Measurements from ENCODE around the gene PTPRD. TPM values are rescaled to one million over a fixed set of nuclear protein-coding genes. Genes with fewer than 3 reads are reported as not detected.

PTPRD gene
- total and polyA plus RNA-seq, 10 donors: 0.08 to 11.7 (median 2.9) TPM

DNA sequence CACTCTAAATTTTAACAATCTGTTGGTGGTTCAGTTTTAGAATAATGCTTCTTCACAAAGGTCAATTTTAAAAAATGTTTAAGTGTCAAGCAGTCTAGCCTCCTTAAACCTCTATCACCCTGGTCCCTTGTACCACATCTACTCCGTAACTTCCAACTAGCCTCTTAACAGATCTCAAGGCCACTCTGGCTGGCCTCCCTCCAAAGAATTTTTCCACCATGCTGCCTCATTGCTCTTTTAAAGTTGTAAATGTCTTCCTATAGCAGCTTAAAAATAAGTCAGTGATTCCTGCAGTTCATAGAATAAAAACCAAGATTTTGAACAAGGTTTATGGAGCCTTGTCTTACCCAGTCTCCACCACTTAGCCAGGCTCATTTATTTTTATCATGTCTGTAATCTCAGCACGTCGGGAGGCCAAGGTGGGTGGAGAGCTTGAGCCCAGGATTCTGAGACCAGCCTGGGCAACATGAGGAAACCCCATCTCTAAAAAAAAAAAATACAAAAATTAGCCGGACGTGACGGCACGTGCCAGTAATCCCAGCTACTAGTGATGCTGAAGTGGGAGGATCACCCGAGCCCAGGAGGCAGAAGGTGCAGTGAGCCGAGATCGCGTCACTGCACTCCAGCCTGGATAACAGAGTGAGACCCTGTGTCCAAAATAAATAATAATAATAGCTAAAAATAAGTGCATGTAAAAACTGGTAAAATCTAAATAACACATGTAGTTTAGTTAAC lies 1888.4 kb downstream of the PTPRD start:
- TF ChIP-seq POLR2AphosphoS5 (IDR thresholded peaks at IDR 0.05) (no peak), POLR2A (IDR thresholded peaks at IDR 0.05) (no peak)
- TF ChIP-seq, protein P1, sequence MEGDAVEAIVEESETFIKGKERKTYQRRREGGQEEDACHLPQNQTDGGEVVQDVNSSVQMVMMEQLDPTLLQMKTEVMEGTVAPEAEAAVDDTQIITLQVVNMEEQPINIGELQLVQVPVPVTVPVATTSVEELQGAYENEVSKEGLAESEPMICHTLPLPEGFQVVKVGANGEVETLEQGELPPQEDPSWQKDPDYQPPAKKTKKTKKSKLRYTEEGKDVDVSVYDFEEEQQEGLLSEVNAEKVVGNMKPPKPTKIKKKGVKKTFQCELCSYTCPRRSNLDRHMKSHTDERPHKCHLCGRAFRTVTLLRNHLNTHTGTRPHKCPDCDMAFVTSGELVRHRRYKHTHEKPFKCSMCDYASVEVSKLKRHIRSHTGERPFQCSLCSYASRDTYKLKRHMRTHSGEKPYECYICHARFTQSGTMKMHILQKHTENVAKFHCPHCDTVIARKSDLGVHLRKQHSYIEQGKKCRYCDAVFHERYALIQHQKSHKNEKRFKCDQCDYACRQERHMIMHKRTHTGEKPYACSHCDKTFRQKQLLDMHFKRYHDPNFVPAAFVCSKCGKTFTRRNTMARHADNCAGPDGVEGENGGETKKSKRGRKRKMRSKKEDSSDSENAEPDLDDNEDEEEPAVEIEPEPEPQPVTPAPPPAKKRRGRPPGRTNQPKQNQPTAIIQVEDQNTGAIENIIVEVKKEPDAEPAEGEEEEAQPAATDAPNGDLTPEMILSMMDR (IDR thresholded peaks at IDR 0.05 in 8 of 11, conservative IDR thresholded peaks at IDR 0.05 in 3 of 11): no peak
- Histone ChIP-seq H3K4me1 (no peaks in the 10 kb centered on the region), H3K27ac (no peak overlapping the region), H3K4me3 (no peak overlapping the region), H3K36me3 (no peaks in the 10 kb centered on the region), H3K9me3 (no peaks in the 10 kb centered on the region), H3K27me3 (replicated peaks in 1 of 7) (no peaks in the 10 kb centered on the region)
- DNase-seq: no peak
- 88 to 96% (median 92%) methylated on average over 11 of the region's 11 CpGs for WGBS, 5 donors
- intact Hi-C loops (cut with DNase I; ENCODE audit: low total_unique reads): no loop called here

GRCh38 chr9:8723195-8723594 lies 1889.6 kb downstream of the PTPRD start:
- Histone ChIP-seq H3K27me3 (replicated peaks in 1 of 7) (no peaks in the 10 kb centered on the region), H3K27ac (no peak overlapping the region), H3K36me3 (no peaks in the 10 kb centered on the region), H3K9me3 (no peaks in the 10 kb centered on the region), H3K4me3 (no peak overlapping the region), H3K4me1 (no peaks in the 10 kb centered on the region)
- 89 to 96% (median 91%) methylated on average over 5 of the region's 5 CpGs for WGBS, 5 donors
- TF ChIP-seq, protein P1 (IDR thresholded peaks at IDR 0.05 in 8 of 11, conservative IDR thresholded peaks at IDR 0.05 in 3 of 11): no peak
- TF ChIP-seq POLR2AphosphoS5 (IDR thresholded peaks at IDR 0.05) (no peak), POLR2A (IDR thresholded peaks at IDR 0.05) (no peak)
- no peak for DNase-seq
- intact Hi-C loops (cut with DNase I; ENCODE audit: low total_unique reads): no loop called here

DNA sequence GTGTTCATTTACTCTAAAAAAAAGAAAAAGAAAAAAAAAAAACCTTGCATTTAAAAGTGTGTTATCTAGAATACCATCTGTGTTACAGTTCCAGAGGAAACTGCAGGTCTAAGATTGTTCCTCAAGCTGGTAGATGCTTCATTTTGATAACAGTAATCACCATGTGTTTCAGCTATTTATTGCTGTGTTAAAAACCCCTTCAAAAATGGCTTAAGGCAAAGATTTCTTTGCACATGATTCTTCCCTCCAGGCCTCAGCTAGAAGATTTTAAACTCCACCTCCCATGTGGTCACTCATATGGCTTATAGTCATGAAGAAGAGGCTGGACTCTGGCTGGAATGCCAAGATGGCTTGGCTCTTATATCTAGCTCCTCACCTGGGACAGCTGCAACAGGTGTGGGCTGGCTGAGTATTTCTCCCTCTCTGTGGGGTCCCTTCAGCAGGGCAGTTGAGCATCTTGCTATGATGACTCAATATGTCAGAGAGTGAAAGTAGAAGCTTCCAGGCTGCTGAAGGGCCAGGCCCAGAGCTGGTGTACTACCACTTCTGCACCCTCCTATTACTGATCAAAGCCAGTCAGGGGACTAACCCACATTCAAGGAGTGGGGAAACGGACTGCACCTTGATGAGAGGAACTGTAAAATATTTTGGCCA lies 1892.8 kb downstream of the PTPRD start:
- Histone ChIP-seq H3K27me3 (replicated peaks in 1 of 7) (no peaks in the 10 kb centered on the region), H3K27ac (no peak overlapping the region), H3K36me3 (no peaks in the 10 kb centered on the region), H3K4me3 (no peak overlapping the region), H3K4me1 (no peaks in the 10 kb centered on the region), H3K9me3 (no peaks in the 10 kb centered on the region)
- DNase-seq: no peak
- intact Hi-C loops (cut with DNase I; ENCODE audit: low total_unique reads): no loop called here
- 39 to 78% (median 48%) methylated on average over 1 of the region's 1 CpG for WGBS, 5 donors
- TF ChIP-seq, protein P1 (IDR thresholded peaks at IDR 0.05 in 8 of 11, conservative IDR thresholded peaks at IDR 0.05 in 3 of 11): no peak
- TF ChIP-seq POLR2A (IDR thresholded peaks at IDR 0.05) (no peak), POLR2AphosphoS5 (IDR thresholded peaks at IDR 0.05) (no peak)

DNA sequence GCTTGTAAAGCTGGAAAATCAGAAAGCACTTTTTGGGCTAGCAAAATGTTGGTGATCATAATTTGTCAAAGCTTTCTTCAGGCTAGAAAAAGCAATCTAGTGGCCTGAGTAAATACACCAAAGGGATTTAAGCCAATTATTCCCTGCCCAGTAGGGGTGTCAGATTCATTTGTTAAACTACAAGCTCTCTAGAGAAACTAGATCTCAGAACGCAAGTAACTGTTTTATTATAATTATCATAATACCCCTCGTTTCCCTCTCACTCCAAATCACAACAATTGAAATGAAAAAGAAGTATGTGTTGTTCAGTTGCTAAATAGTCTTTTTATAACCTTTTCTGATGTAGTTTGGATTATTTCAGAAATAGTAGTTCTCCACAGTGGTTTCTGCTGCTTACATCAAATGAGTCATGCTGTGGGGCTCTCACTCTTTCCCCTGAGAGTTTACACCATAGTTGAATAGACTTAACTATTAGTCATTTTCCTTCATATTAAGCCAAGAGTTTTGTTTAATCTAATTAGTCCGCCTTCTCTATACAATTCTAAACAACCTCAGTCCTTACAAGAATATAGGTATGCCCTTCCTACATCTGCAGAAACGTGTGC lies 1894.6 kb downstream of the PTPRD start:
- intact Hi-C loops (cut with DNase I; ENCODE audit: low total_unique reads): no loop called here
- Histone ChIP-seq H3K4me1 (no peaks in the 10 kb centered on the region), H3K36me3 (no peaks in the 10 kb centered on the region), H3K27me3 (replicated peaks in 1 of 7) (no peaks in the 10 kb centered on the region), H3K9me3 (no peaks in the 10 kb centered on the region), H3K4me3 (no peak overlapping the region), H3K27ac (no peak overlapping the region)
- 73 to 89% (median 83%) methylated on average over 4 of the region's 4 CpGs for WGBS, 5 donors
- DNase-seq: no peak
- no peak for TF ChIP-seq POLR2AphosphoS5 (IDR thresholded peaks at IDR 0.05)
- no peak for TF ChIP-seq POLR2A (IDR thresholded peaks at IDR 0.05)
- TF ChIP-seq, protein P1 (IDR thresholded peaks at IDR 0.05 in 8 of 11, conservative IDR thresholded peaks at IDR 0.05 in 3 of 11): no peak
